Activated T-helper 1 cell treated with Interleukin-2 at 50 U/mL for 16 hours (primary cell): Measurements from ENCODE around the gene AXIN1.

Source experiments
- DNase-seq: peaks from one replicate; pipeline ENCODE4 v3.0.0-alpha.2; 2020; ENCODE audit warnings: low read depth

AXIN1 gene

DNA sequence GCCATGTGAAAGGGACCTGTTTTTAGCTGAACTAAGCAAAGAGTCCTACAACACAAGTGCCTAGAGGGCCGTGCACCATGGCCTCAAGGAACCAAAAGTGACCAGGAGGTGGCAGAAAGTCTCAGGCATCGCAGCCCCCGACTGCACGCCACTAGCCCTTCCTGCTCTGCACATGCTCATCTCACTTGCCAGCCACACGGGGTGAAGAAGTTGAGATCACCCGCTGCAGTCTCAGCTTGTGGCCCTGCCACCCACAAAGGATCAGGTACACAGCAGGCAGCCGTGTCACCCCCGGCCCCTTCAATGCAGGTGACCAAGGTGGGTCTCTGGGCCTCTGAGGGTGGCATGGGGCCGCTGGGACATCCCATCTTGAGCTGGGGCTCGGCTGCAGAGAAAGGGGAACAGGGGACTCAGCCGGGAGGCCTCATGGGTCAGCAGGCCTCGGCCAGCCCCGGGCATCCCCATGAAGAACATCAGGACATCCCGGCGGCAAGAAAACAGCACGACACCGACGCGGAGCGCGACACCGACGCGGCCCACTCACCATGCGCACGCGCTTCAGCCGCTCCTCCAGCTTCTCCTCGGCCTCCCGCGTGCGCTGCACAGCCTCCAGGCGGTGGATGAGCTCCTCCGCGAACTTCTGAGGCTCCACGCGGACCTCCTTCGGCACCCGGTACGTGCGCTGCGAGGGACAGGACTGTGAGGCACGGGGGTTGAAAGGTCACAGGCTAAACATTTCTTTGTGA, 48.6 kb downstream of the AXIN1 start:
- no peak for DNase-seq

DNA sequence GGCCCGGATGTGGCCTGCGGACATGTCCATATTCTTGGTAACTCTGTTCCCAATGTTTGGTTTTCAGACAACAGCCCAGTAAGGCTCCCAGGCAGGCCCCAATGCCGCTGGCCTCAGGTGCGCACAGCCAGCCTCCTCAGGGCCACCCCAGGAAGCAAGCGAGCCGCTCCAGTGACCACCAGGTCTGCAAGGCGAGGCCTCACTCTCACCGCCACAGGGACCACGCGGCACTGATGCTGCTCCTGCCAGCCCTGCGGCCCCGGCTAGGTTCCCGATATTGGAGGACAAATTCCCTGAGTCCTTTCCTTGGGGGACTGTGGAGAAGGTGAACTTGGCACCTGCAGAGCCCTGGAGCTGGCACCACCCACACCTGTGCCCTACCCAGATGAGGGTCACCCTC, 50.6 kb downstream of the AXIN1 start:
- no peak for DNase-seq

DNA sequence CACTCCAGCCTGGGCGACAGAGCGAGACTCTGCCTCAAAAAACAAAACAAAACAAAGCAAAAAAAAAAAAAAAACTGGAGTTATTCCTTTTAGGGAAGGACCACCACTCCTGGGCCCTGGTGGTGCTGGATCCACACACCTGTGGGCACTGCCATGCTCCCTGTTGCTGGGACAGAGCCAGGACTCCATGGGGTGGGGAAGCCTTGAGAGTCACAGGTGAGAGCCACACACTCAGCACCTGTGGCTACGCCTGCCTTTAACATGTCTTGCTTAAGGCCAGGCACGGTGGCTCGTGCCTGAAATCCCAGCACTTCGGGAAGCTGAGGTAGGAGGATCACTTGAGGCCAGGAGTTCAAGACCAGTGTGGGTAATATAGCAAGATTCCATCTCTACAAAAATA, 51.3 kb downstream of the AXIN1 start:
- no peak for DNase-seq

DNA sequence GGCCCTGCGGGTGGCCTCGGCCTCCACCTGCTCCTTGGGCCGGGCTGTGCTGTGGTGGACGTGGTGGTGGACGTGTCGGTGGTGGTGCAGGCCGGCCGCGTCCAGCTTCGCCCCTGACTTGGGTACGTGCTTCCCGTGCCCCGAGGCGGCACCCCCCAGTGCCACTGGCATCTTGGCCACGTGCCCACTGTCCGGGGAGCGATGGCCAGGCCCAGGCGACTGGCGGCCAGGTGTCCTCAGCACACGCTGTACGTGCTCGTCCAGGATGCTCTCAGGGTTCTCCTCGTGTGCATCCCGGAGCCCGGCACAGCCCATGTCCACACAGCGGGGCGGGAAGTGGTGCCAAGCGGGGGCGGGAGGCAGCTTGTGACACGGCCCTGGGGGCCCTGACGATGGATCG, 54.7 kb downstream of the AXIN1 start:
- no peak for DNase-seq

DNA sequence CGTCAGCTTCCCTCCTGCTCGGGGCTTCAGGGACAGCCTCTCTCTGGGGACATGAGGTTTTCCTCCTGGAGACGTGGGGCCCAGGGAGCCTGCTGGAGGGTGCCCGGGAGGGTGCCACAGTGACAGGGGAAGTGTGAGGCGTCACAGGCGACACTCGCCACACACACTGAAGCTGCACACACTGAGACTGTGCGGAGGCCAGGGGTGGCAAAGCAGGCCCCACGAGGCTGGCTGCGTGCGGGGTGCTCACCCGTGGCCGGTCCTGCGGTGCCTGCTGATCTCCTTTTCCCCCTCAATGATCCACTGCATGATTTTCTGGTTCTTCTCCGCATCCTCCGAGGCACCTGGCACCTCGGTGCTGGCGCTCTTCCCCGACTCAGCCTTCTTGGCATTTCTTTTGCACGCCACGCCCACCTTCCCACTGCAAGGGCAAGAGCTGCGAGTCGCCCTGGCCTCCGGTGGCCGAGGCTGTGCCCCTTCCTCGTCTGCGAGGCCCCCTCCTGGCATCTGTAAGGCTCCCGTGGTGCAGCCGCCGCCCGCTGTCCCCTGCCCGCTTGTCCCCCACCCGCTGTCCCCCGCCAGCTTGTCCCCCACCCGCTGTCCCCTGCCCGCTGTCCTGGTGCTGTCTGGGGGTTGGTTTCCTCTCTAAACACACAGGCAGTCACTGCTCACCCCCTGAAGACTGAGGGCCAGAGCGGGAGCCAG, 55.6 kb downstream of the AXIN1 start:
- DNase-seq: no peak

DNA sequence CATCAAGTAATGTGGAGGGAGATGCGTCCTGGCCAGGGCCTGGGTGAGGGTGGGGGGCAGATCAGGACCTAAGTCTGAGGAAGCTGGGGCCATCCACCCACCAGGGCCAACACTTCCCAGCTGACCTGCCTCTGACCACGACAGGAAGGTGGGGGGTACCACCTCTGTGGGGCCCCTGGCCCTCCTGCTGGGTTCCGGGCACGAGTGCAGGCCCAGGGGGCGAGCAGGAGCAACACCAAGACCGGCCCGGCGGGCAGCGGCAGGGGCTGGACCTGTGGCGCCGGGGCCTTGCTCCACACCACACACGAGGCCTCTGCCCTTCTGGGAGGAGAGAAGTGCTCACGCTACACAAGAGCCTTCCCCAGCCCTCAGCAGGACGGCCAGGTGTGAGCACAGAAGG, 56.2 kb downstream of the AXIN1 start:
- no peak for DNase-seq

DNA sequence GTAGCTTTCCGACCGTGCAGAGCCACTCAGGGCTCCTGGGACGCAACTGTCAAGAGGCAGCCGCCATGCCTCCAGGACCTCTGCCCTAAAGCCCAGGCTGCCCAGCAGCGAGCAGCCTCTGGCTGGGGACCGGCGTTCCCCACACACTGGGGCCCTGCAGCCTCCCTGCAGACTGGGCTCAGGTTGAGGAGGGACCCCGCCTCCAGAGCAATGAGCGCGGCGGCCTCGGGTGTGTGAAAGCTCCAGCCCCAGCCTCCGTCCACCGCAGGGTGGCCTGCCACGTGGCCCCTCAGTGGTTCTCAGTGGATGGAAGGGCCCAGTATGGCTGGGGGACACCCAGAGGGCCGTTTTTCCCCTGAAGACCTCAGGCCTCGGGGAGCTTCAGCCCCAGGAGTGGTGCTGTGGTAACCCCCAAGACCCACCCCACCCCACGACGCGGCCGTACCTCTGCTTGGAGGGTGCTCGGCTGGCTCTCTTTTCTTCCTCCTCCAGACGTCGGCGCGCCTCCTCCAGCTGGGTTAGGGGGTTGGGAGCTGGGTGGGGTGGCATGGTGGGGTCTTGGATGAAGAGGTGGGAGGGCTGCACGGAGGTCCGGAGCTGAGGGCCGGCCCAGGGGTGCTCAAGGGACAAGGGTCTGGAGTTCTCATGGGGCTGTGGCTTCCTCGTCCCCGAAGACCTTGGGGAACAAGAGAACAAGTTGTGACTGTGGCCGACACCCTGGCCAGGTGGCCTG, 59.3 kb downstream of the AXIN1 start:
- no peak for DNase-seq

DNA sequence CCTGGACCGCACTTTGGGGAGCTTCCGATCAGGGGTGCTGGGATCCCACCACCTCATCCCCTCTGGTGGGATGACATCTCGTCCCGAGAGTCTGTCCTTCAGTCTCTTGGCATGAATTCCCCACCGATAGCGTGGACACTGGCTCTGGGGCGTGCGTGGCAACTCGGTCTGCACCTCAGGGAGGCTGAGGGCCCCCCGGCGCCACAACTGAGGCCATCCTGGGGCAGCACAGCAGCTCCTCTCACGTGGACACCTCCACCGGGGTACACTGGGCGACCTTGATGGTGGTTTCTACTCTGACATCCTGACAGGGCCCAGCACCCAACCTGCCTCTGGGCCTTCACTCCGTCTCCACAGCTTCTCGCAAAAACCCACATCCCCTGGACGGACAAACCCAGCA, 61.0 kb downstream of the AXIN1 start:
- DNase-seq: no peak

DNA sequence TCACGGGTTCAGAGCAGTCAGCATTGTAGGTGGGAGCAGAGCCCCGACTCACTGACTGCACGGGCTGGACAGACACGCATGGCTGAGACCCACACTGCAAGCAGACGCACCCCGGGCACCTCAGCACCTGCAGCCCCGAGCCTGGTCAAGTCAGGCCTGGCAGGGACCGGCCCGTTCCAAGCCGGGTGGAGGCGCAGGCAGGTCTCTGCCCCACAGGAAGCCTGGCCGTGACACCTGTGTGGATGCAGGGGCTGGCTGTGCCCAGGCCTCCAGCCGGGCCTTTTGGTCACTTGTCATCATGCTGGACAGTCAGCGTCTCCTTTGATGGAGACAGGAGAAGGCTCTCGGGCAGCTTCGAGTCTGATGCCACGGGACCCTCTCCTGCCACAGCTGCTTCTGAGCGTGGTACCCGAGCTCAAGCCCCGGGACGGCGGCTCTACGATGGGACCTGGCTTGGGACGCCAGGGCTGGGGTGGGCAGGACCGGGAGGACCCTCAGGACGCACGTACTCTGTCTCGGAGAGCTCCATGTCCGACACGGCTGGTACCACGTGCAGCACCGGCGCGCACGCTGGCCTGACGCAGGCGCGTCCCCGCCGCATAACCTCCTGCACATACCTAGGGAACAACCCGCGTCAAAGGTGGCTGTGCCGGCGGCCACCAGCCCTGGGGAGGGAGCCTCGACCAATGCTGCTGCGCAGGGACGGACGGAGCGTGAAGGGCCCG, 61.7 kb downstream of the AXIN1 start:
- no peak for DNase-seq

DNA sequence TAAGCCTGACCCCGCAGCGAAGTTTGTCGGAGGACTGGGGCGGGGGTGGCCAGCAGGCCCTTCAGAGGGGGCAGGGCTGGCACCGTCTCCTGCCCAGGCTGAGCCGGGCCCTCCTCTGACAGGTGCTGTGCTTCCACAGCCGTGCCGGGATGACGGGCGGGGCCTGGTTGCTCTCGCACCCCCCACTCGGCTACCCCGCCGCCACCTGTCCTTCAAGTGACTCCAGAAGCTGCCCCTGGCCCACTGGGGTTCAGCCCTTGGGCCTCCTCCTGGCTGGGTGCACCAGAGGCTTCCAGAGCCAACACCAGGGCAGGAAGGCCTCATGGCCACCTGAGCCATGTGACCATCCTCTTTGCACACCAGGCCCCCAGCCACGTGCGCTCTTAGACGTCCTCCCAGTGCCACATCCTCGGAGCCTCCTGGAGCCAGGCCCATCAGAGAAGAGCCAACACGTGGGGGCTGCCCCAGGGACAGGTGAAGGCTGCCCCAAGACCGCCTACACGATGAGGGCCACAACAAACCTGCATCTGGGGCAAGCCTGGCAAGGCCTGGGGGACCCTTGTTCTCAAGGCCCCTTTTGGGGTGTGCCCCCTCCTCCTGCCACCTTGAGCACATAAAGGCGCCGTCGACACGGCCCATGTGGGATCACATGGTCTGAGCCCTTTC, 62.4 kb downstream of the AXIN1 start:
- DNase-seq: no peak

DNA sequence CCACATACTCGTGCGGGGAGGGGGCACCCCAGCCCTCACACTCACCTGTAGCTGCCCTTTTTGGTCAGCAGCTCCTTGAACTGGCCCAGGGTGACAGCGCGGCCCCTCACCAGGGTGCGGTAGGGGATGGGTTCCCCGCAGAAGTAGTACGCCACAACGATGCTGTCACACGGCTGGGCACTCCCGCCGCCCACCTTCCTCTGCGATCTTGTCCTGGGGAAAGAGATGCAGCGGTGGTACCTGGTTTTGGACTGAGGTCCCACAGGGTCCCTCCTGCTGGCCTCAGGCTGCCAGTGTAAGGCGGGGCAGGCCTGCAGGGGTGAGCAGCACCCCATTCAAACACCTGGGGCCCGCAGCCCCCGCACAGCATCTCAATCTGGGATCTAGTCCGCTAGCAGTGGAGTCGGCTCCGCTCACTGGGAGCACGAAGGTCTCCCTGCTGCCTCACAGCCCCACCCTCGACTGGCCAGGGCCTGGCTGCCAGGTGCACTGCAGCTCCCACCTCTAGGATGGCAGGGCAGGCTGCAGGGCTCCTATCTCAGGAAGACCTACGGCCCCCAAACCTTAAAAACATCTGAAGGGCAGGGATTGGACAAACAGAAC, 63.0 kb downstream of the AXIN1 start:
- DNase-seq: no peak

DNA sequence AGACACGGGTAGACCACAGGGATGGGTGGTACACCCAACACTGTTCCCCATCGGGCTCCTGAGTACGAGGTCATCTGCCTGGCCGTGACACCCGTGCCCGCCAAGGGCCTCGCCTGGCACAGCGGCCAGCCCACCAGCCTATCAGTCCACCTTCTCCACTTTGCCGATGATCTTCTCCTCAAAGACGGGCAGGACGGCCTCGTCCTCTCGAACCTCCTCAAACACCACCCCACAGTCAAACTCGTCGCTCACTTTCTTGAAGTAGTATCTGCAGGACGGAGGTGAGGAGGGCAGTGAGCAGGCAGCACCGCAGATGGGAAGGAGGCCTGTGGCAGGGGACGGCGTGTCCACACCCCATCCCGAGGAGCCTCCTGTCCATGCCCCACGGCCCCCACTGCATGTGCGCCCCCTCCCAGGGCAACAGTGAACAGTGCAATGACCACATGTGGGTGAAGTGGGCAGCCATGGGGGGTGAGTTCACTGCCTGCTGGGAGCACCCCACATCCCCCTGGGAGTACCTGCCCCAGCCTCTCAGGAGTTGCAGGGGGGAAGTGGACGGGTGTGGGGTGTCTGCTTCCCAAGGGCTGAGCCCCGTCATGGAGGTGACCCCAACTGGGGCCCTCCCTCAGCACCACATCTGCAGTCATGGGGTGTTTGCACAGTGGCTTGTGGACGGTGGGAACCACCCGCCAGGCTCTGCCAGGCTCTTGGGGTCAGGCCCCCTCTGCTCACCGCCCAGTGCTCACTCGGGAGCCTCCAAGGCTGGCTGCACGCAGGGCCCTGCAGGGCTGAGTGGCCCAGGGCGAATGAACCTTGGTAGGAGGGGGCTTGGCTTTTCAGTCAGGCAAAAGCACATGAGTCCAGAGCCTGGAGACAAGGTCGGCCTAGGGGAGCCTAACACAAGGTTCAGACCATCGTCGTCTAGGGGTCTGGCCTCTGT, 64.3 kb downstream of the AXIN1 start:
- no peak for DNase-seq

DNA sequence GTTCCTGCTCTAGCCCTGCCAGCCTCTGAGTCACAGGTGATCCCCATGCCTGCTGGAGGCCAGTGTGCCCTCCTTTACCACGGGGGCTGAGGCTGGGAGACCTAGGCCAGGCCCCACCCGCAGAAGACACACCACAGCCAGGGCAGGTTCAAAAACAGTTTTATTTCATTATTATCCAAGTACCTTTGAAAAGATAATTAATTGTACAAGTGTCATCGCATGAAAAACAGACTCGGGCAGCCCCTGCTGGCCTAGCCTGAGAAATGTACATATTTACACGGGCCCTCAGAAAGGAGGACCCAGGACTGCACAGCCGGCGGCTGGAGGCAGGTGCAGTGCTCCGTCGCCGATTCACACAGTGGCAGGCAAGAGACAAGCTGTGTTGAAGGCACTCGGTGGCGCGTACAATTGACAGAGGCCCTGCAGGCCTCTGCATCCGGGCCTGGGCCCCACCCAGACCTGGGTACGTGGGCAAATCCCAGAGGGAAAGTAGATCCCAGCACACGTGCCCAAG, 65.2 kb downstream of the AXIN1 start:
- no peak for DNase-seq

DNA sequence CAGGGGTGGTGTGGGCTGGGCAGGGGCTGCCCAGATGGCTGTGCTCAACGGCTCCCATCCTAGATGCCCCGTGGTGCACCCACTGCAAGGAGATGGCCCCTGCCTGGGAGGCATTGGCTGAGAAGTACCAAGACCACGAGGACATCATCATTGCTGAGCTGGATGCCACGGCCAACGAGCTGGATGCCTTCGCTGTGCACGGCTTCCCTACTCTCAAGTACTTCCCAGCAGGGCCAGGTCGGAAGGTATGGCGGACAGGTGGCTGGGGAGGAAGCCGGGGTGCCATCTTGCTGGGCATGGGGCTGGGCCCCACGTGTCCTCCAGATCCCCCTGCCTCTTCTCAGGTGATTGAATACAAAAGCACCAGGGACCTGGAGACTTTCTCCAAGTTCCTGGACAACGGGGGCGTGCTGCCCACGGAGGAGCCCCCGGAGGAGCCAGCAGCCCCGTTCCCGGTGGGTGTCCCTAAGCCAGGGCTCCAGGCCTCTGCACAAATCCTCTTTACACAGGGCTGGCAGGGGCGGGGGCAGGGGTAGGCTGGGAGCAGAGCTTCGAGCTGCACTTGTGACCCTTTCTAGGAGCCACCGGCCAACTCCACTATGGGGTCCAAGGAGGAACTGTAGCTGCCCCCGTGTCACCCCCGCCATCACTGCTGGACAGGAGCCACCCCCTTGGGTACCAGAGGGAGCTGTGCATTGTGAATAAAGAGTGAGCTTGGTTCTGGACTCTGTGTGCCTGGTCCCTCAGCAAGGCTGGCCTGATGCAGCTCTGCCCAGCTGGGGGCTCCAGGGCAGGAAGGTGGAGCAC, 65.8 kb downstream of the AXIN1 start:
- no peak for DNase-seq

DNA sequence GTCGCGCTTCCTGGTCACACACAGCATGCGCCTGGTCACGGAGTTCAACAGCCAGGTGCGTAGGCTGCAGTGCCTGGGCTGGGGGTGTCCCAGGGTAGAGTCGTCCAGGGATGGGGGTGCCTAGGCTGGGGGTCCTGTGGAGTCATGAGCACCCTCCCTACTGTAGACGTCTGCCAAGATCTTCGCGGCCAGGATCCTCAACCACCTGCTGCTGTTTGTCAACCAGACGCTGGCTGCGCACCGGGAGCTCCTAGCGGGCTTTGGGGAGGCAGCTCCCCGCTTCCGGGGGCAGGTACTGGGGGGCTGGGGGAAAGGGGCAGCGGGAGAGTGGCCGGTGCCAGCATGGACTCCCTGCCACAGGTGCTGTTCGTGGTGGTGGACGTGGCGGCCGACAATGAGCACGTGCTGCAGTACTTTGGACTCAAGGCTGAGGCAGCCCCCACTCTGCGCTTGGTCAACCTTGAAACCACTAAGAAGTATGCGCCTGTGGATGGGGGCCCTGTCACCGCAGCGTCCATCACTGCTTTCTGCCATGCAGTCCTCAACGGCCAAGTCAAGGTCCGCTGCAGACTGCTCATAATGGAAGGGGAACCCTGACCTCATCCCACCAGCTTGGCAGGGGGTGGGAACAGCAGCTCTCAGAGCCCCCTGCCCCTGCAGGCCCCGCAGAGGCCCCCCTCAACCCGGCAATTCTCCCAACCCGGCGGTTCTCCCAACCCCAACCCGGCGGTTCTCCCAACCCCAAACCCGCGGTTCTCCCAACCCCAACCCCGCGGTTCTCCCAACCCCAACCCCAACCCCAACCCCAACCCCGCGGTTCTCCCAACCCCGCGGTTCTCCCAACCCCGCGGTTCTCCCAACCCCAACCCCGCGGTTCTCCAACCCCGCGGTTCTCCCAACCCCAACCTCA, 67.1 kb downstream of the AXIN1 start:
- DNase-seq: no peak

DNA sequence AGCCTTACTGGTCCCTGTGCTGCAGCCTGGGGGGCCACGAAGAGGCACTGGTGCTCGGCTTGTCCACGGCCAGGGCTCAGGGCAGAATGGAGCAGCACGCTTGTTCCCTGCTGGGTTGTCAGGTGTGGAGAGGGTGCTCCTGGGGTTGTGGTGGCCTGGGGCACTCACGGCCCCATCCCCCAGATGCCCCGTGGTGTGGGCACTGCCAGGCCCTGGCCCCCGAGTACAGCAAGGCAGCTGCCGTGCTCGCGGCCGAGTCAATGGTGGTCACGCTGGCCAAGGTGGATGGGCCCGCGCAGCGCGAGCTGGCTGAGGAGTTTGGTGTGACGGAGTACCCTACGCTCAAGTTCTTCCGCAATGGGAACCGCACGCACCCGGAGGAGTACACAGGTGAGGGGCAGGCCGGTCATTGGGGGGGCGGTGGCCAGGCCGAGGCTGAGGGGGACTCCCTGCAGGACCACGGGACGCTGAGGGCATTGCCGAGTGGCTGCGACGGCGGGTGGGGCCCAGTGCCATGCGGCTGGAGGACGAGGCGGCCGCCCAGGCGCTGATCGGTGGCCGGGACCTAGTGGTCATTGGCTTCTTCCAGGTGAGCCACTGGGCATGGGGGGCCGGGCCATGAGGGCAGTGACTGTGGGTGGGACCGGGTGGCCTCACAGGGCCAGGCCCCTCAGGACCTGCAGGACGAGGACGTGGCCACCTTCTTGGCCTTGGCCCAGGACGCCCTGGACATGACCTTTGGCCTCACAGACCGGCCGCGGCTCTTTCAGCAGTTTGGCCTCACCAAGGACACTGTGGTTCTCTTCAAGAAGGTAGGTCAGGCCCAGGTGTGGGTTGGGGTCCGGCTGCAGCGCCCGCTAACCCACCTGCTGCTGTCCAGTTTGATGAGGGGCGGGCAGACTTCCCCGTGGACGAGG, 68.1 kb downstream of the AXIN1 start:
- no peak for DNase-seq
